GM19452 (cell line): ENCODE results near the gene MSH3.
A peak's percentile ranks its signal among the peaks of the same experiment; 100 is the strongest.
"Not testable (repeated sequence)": the region's sequence is repeated elsewhere in the genome, so short reads cannot be mapped to it uniquely, and the experiment has no call there.

ENCODE experiments used
- ATAC-seq: cut with Tn5 transposase; IDR thresholded peaks from one replicate; pipeline ENCODE4 v1.9.1; 2021; ENCODE audit not compliant: unreplicated experiment

The MSH3 gene

GRCh38 chr5:80789319-80790016 lies 135.0 kb downstream of the MSH3 start:
- not testable (repeated sequence) for ATAC-seq

GRCh38 chr5:80790698-80791097 lies 136.2 kb downstream of the MSH3 start:
- ATAC-seq, result no peak

GRCh38 chr5:80793354-80793753 lies 138.9 kb downstream of the MSH3 start:
- no peak for ATAC-seq

GRCh38 chr5:80796846-80797245 lies 142.4 kb downstream of the MSH3 start:
- ATAC-seq, result no peak

GRCh38 chr5:80797428-80798024 lies 143.1 kb downstream of the MSH3 start:
- ATAC-seq, result no peak

GRCh38 chr5:80798166-80798565 lies 143.7 kb downstream of the MSH3 start:
- no peak for ATAC-seq

GRCh38 chr5:80798633-80799032 lies 144.2 kb downstream of the MSH3 start:
- ATAC-seq, result no peak

- no peak for ATAC-seq
Measured at GRCh38 chr5:80799041-80799440, 144.6 kb downstream of the MSH3 start.

- ATAC-seq, result no peak
Measured at GRCh38 chr5:80799573-80799972, 145.1 kb downstream of the MSH3 start.

- no peak for ATAC-seq
Measured at GRCh38 chr5:80804332-80804731, 149.9 kb downstream of the MSH3 start.

GRCh38 chr5:80805038-80805437 lies 150.6 kb downstream of the MSH3 start:
- no peak for ATAC-seq

- no peak for ATAC-seq
Measured at GRCh38 chr5:80806929-80807328, 152.5 kb downstream of the MSH3 start.

- ATAC-seq, result no peak
Measured at GRCh38 chr5:80809451-80809850, 155.0 kb downstream of the MSH3 start.

GRCh38 chr5:80810425-80810824 lies 156.0 kb downstream of the MSH3 start:
- ATAC-seq, result no peak

GRCh38 chr5:80816590-80816989 lies 162.1 kb downstream of the MSH3 start:
- no peak for ATAC-seq

GRCh38 chr5:80820685-80821084 lies 166.2 kb downstream of the MSH3 start:
- ATAC-seq, result no peak

- ATAC-seq, result no peak
Measured at GRCh38 chr5:80822640-80823039, 168.2 kb downstream of the MSH3 start.

- not testable (repeated sequence) for ATAC-seq
Measured at GRCh38 chr5:80824159-80824558, 169.7 kb downstream of the MSH3 start.

GRCh38 chr5:80825786-80826460 lies 171.5 kb downstream of the MSH3 start:
- ATAC-seq, result no peak

GRCh38 chr5:80834710-80835109 lies 180.3 kb downstream of the MSH3 start:
- ATAC-seq, result no peak

GRCh38 chr5:80835128-80835527 lies 180.7 kb downstream of the MSH3 start:
- no peak for ATAC-seq

GRCh38 chr5:80837679-80838078 lies 183.2 kb downstream of the MSH3 start:
- ATAC-seq, result peak; percentile 97
